Hepatocyte (in vitro differentiated cells): ENCODE results near the gene TMEM87B. TPM values are rescaled to one million over a fixed set of nuclear protein-coding genes. Genes with fewer than 3 reads are reported as not detected.
"Not testable (repeated sequence)": the region's sequence is repeated elsewhere in the genome, so short reads cannot be mapped to it uniquely, and the experiment has no call there.

Source experiments
- DNase-seq: peaks from one replicate; pipeline ENCODE4 v3.0.0-alpha.2; 2016; ENCODE audit warnings: low spot score
- H2AFZ ChIP-seq: fragments of 200-600 bp; sonication (generic); 2 replicates; pipeline ENCODE4 v1.6.0; 2016; ENCODE audit warnings: antibody characterized with exemption, mild to moderate bottlenecking
- H3K27ac ChIP-seq: fragments of 200-600 bp; sonication (generic); 2 replicates; pipeline ENCODE4 v1.5.1; 2016; ENCODE audit warnings: mild to moderate bottlenecking
- H3K27me3 ChIP-seq: fragments of 200-600 bp; sonication (generic); 2 replicates; pipeline ENCODE4 v1.6.1; 2016
- H3K36me3 ChIP-seq: fragments of 200-600 bp; sonication (generic); replicated peaks from 2 replicates; pipeline ENCODE4 v1.5.1; 2016; ENCODE audit warnings: low read depth; ENCODE audit not compliant: insufficient read depth
- H3K4me1 ChIP-seq: fragments of 200-600 bp; sonication (generic); 2 replicates; pipeline ENCODE4 v1.5.1; 2016; ENCODE audit warnings: mild to moderate bottlenecking, moderate library complexity; ENCODE audit not compliant: insufficient read depth
- H3K4me2 ChIP-seq: fragments of 200-600 bp; sonication (generic); 2 replicates; pipeline ENCODE4 v1.6.0; 2016
- H3K4me3 ChIP-seq: fragments of 200-600 bp; sonication (generic); 2 replicates; pipeline ENCODE4 v1.5.1; 2016; ENCODE audit warnings: mild to moderate bottlenecking
- H3K79me2 ChIP-seq: fragments of 200-600 bp; sonication (generic); 2 replicates; pipeline ENCODE4 v1.6.0; 2017; ENCODE audit warnings: mild to moderate bottlenecking
- H3K9me2 ChIP-seq: fragments of 200-600 bp; sonication (generic); replicated peaks from 2 replicates; pipeline ENCODE4 v1.6.0; 2017; ENCODE audit warnings: mild to moderate bottlenecking; ENCODE audit not compliant: insufficient read depth
- H3K9me3 ChIP-seq: fragments of 200-600 bp; sonication (generic); 2 replicates; pipeline ENCODE4 v1.5.1; 2016; ENCODE audit warnings: low read depth, mild to moderate bottlenecking
- H4K20me1 ChIP-seq: fragments of 200-600 bp; sonication (generic); 2 replicates; pipeline ENCODE4 v1.6.0; 2016; ENCODE audit warnings: mild to moderate bottlenecking; ENCODE audit not compliant: insufficient read depth, poor library complexity, severe bottlenecking
- CTCF ChIP-seq: fragments of 200-600 bp; sonication (generic); IDR thresholded peaks from 2 replicates; pipeline ENCODE4 v1.5.1; 2016; ENCODE audit warnings: antibody characterized with exemption, mild to moderate bottlenecking; ENCODE audit not compliant: poor library complexity
- EZH2 ChIP-seq: fragments of 200-600 bp; sonication (generic); IDR thresholded peaks from 2 replicates; pipeline ENCODE4 v1.6.1; 2016; ENCODE audit warnings: antibody characterized with exemption, mild to moderate bottlenecking, borderline replicate concordance
- EZH2phosphoT487 ChIP-seq: fragments of 200-600 bp; sonication (generic); IDR thresholded peaks from one replicate; pipeline ENCODE4 v1.6.1; 2018; ENCODE audit warnings: antibody characterized with exemption, mild to moderate bottlenecking, low read depth, moderate library complexity; ENCODE audit not compliant: unreplicated experiment, severe bottlenecking
- WGBS: methylation state at CpG from one replicate; pipeline ENCODE4 v1.1.6; 2016; ENCODE audit warnings: low lambda C conversion rate; ENCODE audit errors: missing lambda C conversion rate; 5-methylcytosine and 5-hydroxymethylcytosine counted together
- polyA plus RNA-seq: library from polyadenylated mRNA; unstranded; fragments of >200 nt; fragmentation: Nextera tagmentation; extraction: Ambion mirVana; gene quantifications from 2 replicates; pipeline ENCODE4 v1.2.1, GENCODE V29; 2016
- total RNA-seq: library from RNA; depleted of rRNA; stranded (reverse); fragments of >200 nt; gene quantifications from 2 replicates; pipeline ENCODE4 v1.2.3, GENCODE V29; 2014

TMEM87B gene
- total and polyA plus RNA-seq, 2 experiments from 2014 or later: 21.1 to 59.5 TPM

- peaks cover 7% of the 10 kb centered on the region for H3K9me3 ChIP-seq
- no peak overlapping the region for H3K4me2 ChIP-seq
- H3K4me1 ChIP-seq: no peaks in the 10 kb centered on the region
- no peaks in the 10 kb centered on the region for H3K27me3 ChIP-seq
- H4K20me1 ChIP-seq: no peaks in the 10 kb centered on the region
- no peak overlapping the region for H2AFZ ChIP-seq
- no peak overlapping the region for H3K27ac ChIP-seq
- 95% methylated on average over 1 of the region's 1 CpG for WGBS
- no peaks in the 10 kb centered on the region for H3K9me2 ChIP-seq
- no peak for DNase-seq
- H3K4me3 ChIP-seq: no peak overlapping the region
- TF ChIP-seq EZH2 (no peak), EZH2phosphoT487 (no peak), CTCF (no peak)
- H3K79me2 ChIP-seq: no peaks in the 10 kb centered on the region
- no peaks in the 10 kb centered on the region for H3K36me3 ChIP-seq
Measured at GRCh38 chr2:112108178-112108832, 53.2 kb downstream of the TMEM87B start.

- Histone ChIP-seq H3K9me3 (peaks cover 7% of the 10 kb centered on the region), H4K20me1 (no peaks in the 10 kb centered on the region), H3K27ac (no peak overlapping the region), H3K9me2 (no peaks in the 10 kb centered on the region), H2AFZ (no peak overlapping the region), H3K79me2 (no peaks in the 10 kb centered on the region), H3K4me1 (no peaks in the 10 kb centered on the region), H3K27me3 (no peaks in the 10 kb centered on the region), H3K4me2 (no peak overlapping the region), H3K36me3 (no peaks in the 10 kb centered on the region), H3K4me3 (no peak overlapping the region)
- no peak for TF ChIP-seq CTCF
- TF ChIP-seq EZH2phosphoT487: no peak
- no peak for TF ChIP-seq EZH2
- no peak for DNase-seq
Measured at GRCh38 chr2:112109278-112109677, 54.2 kb downstream of the TMEM87B start.

GRCh38 chr2:112110966-112111365, 55.9 kb downstream of the TMEM87B start:
- no peaks in the 10 kb centered on the region for H4K20me1 ChIP-seq
- H3K27ac ChIP-seq: no peak overlapping the region
- no peak overlapping the region for H2AFZ ChIP-seq
- no peaks in the 10 kb centered on the region for H3K79me2 ChIP-seq
- H3K27me3 ChIP-seq: no peaks in the 10 kb centered on the region
- no peaks in the 10 kb centered on the region for H3K9me2 ChIP-seq
- H3K9me3 ChIP-seq: peaks cover 7% of the 10 kb centered on the region
- TF ChIP-seq CTCF (no peak), EZH2phosphoT487 (no peak), EZH2 (no peak)
- no peak for DNase-seq
- no peaks in the 10 kb centered on the region for H3K4me1 ChIP-seq
- no peak overlapping the region for H3K4me3 ChIP-seq
- H3K4me2 ChIP-seq: no peak overlapping the region
- no peaks in the 10 kb centered on the region for H3K36me3 ChIP-seq
- WGBS: 100% methylated on average over 1 of the region's 1 CpG

GRCh38 chr2:112113354-112113753, 58.3 kb downstream of the TMEM87B start:
- H3K79me2 ChIP-seq, H3K4me1 ChIP-seq, H3K9me2 ChIP-seq, H3K27me3 ChIP-seq, H3K9me3 ChIP-seq, H3K36me3 ChIP-seq, H3K4me2 ChIP-seq, H3K27ac ChIP-seq, H3K4me3 ChIP-seq, DNase-seq, H4K20me1 ChIP-seq, H2AFZ ChIP-seq: not testable (repeated sequence)
- WGBS: 99% methylated on average over 4 of the region's 4 CpGs
